NCI-H2029 treated with DMSO at 0.1 percent for 48 hours (cell line): ENCODE data around the gene PRSS56.

Experiments used
- DNase-seq: peaks from one replicate; lab custom pipeline; 2025; lab: John Stamatoyannopoulos, UW

The PRSS56 gene

DNA sequence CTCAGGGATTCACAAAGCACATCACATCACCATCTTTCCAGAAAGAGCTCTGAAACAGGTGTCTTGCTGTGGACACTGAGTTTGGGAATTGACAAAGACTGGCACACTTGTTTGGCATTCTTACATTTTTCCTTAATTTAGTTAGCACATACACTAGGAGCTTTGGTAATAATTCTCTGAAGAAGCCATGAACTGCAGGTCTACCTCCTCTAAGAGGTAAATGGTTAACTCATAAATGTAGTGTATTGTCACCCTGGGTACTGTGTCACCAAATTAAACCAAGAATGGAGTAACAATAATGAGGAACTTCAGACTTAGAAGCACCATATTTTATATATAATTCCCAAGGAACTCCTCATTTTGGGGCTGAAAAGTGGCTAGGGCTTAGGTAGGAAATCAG, 52.9 kb downstream of the PRSS56 start:
- DNase-seq = no peak

DNA sequence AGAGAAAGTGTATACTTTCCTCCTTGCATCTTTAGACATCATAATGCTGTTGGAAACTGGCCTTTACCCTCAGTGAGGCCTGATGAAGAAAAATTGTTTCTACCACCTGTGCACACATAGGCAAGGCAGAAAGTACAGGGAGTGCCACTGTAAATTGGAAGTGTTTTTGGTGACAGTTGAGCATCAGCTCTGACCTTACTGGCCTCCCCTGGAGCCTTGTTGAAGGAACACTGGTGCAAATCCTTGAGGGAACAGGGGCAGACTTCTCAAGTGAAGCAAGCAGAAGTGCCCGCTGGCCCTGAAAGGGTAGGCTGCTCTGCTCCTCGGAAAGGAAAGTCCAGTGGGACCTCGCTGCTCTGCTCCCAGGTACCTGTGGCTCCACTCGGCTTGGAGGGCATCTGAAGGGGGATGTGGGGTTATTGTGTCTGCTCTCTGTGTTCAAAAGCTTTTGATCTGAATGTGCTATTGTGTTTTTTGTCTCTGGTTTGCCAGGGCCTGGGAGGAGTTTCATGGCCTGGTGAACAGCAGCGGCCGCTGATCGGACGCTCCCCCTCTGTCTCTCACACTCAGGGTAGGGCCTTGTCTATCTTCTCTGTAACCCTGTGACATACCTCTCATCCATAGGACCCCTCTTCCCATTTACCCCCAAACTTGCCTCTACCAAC, 53.7 kb downstream of the PRSS56 start:
- no peak for DNase-seq

DNA sequence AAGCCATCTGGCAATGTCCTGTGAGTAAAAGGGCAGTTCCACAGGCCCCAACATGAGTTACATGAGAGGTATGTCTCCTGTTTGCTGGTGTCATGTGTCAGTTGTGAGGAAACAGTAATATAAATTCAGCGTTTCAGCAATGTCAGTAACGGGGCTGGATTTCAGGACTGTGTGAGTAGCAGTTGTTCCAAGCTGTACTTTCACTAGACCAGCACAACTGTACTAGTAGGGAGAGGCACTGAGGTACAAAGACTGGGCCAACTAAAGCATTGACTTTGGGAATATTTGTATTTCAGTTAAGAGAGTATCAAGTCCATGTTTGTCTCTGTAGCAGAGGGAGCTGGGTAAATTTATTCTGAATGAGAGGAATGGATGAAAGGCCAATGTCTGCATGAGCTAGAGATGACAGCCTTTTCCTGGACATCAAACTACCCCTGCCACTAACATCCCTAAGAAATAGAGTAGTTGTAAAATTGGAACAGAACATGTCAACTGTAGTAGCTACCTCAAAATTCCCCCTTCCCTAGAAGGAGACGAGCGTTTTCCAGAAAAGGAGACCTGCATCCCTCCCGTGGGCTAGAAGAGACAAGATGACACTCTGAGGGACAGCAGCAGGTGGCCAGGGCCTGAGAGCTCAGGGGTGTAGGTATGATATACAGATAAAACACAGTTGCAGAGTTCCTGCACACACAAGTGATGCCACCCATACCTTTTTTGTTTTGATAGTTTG, 54.7 kb downstream of the PRSS56 start:
- DNase-seq = no peak
